H9 (cell line): ENCODE measurements around the gene SLC12A2. TPM values are rescaled to one million over a fixed set of nuclear protein-coding genes. Genes with fewer than 3 reads are reported as not detected.

ENCODE experiments used
- DNase-seq: peaks from one replicate; pipeline ENCODE4 v3.0.0-alpha.2; 2017
- H2AFZ ChIP-seq: one replicate; pipeline ENCODE4 v1.6.1; 2013; ENCODE audit warnings: mild to moderate bottlenecking, low read length, control low read depth, moderate library complexity
- H2AK5ac ChIP-seq: 2 replicates; pipeline ENCODE4 v1.6.1; 2013; ENCODE audit warnings: low read length, control low read depth, mixed read lengths; ENCODE audit not compliant: insufficient read length
- H2BK120ac ChIP-seq: one replicate; pipeline ENCODE4 v1.6.1; 2013; ENCODE audit warnings: low read depth, mild to moderate bottlenecking, low read length, control low read depth, inconsistent platforms; ENCODE audit not compliant: poor library complexity, severe bottlenecking
- H2BK12ac ChIP-seq: 2 replicates; pipeline ENCODE4 v1.6.1; 2013; ENCODE audit warnings: low read length, control low read depth, mixed read lengths, low read depth; ENCODE audit not compliant: insufficient read length
- H2BK15ac ChIP-seq: 2 replicates; pipeline ENCODE4 v1.6.1; 2013; ENCODE audit warnings: low read depth, low read length, control low read depth
- H2BK20ac ChIP-seq: one replicate; pipeline ENCODE4 v1.6.1; 2013; ENCODE audit warnings: low read depth, mild to moderate bottlenecking, low read length, control low read depth, inconsistent platforms; ENCODE audit not compliant: poor library complexity, severe bottlenecking
- H2BK5ac ChIP-seq: 2 replicates; pipeline ENCODE4 v1.6.1; 2013; ENCODE audit warnings: low read length, control low read depth, mixed read lengths; ENCODE audit not compliant: insufficient read length
- H3K14ac ChIP-seq: 2 replicates; pipeline ENCODE4 v1.6.1; 2013; ENCODE audit warnings: low read length, control low read depth; ENCODE audit not compliant: insufficient read depth
- H3K18ac ChIP-seq: 2 replicates; pipeline ENCODE4 v1.6.1; 2013; ENCODE audit warnings: low read depth, mild to moderate bottlenecking, mixed read lengths, low read length, control low read depth; ENCODE audit not compliant: insufficient read length
- H3K23ac ChIP-seq: 2 replicates; pipeline ENCODE4 v1.6.1; 2013; ENCODE audit warnings: low read length, control low read depth, mixed read lengths, low read depth; ENCODE audit not compliant: insufficient read length
- H3K23me2 ChIP-seq: 2 replicates; pipeline ENCODE4 v1.6.1; 2013; ENCODE audit warnings: low read depth, mild to moderate bottlenecking, mixed read lengths, low read length, control low read depth; ENCODE audit not compliant: insufficient read length, poor library complexity, severe bottlenecking
- H3K27ac ChIP-seq: 2 replicates; pipeline ENCODE4 v1.5.1; 2013; ENCODE audit warnings: low read length, control low read depth, mixed read lengths, low read depth; ENCODE audit not compliant: insufficient read length
- H3K27me3 ChIP-seq: 2 replicates; pipeline ENCODE4 v1.6.1; 2013; ENCODE audit warnings: low read length, control low read depth, inconsistent platforms; ENCODE audit not compliant: insufficient read depth
- H3K4ac ChIP-seq: 2 replicates; pipeline ENCODE4 v1.6.1; 2013; ENCODE audit warnings: low read depth, mild to moderate bottlenecking, control low read depth, inconsistent platforms, low read length, moderate library complexity
- H3K4me1 ChIP-seq: 2 replicates; pipeline ENCODE4 v1.6.1; 2013; ENCODE audit warnings: low read length, control low read depth, inconsistent platforms; ENCODE audit not compliant: insufficient read depth
- H3K4me2 ChIP-seq: 2 replicates; pipeline ENCODE4 v1.6.1; 2013; ENCODE audit warnings: low read length, control low read depth, mixed read lengths; ENCODE audit not compliant: insufficient read length, insufficient read depth
- H3K56ac ChIP-seq: 2 replicates; pipeline ENCODE4 v1.6.1; 2013; ENCODE audit warnings: low read depth, mild to moderate bottlenecking, mixed read lengths, low read length, control low read depth; ENCODE audit not compliant: insufficient read length
- H3K79me1 ChIP-seq: 2 replicates; pipeline ENCODE4 v1.6.1; 2013; ENCODE audit warnings: low read depth, mild to moderate bottlenecking, moderate library complexity, low read length, control low read depth, inconsistent platforms; ENCODE audit not compliant: insufficient read depth, poor library complexity, severe bottlenecking
- H3K79me2 ChIP-seq: 2 replicates; pipeline ENCODE4 v1.6.1; 2013; ENCODE audit warnings: low read length, control low read depth, inconsistent platforms; ENCODE audit not compliant: insufficient read depth
- H3K9ac ChIP-seq: 2 replicates; pipeline ENCODE4 v1.6.1; 2013; ENCODE audit warnings: low read length, control low read depth, mixed read lengths; ENCODE audit not compliant: insufficient read length; ENCODE audit errors: extremely low read depth
- H3K9me3 ChIP-seq: one replicate; pipeline ENCODE4 v1.6.1; 2013; ENCODE audit warnings: low read depth, low read length, inconsistent platforms; ENCODE audit not compliant: control insufficient read depth
- H3T11ph ChIP-seq: one replicate; pipeline ENCODE4 v1.6.1; 2013; ENCODE audit warnings: mild to moderate bottlenecking, low read length, control low read depth, inconsistent platforms
- H4K20me1 ChIP-seq: one replicate; pipeline ENCODE4 v1.6.1; 2013; ENCODE audit not compliant: control insufficient read depth, insufficient read length, insufficient read depth
- H4K5ac ChIP-seq: 2 replicates; pipeline ENCODE4 v1.6.1; 2013; ENCODE audit warnings: low read depth, mild to moderate bottlenecking, mixed read lengths, low read length, control low read depth; ENCODE audit not compliant: insufficient read length
- H4K8ac ChIP-seq: replicated peaks from 2 replicates; pipeline ENCODE4 v1.6.1; 2013; ENCODE audit warnings: low read length, control low read depth, mixed read lengths, low read depth; ENCODE audit not compliant: insufficient read length
- H4K91ac ChIP-seq: 2 replicates; pipeline ENCODE4 v1.6.1; 2013; ENCODE audit warnings: low read depth, mild to moderate bottlenecking, moderate library complexity, mixed read lengths, low read length, control low read depth; ENCODE audit not compliant: insufficient read length
- H3K27ac Mint-ChIP-seq, 3 experiments: 2 replicates in 2 of 3; 3 replicates in 1 of 3; pipeline ENCODE4 v1.8.0; 2020 to 2021; ENCODE audit warnings: mixed read lengths in 3 of 3, mild to moderate bottlenecking in 1 of 3, moderate library complexity in 1 of 3
- H3K27me3 Mint-ChIP-seq: 2 replicates; pipeline ENCODE4 v1.8.0; 2021; ENCODE audit warnings: low read depth, mild to moderate bottlenecking, moderate library complexity, mixed read lengths
- H3K36me3 Mint-ChIP-seq, 3 experiments: 2 replicates in 2 of 3; 3 replicates in 1 of 3; pipeline ENCODE4 v1.8.0; 2020 to 2021; ENCODE audit warnings: low read depth in 3 of 3, mixed read lengths in 3 of 3; ENCODE audit not compliant: insufficient read depth in 1 of 3
- H3K4me1 Mint-ChIP-seq, 2 experiments: 2 replicates each; pipeline ENCODE4 v1.8.0; 2020; ENCODE audit warnings: mixed read lengths in 2 of 2
- H3K4me3 Mint-ChIP-seq, 2 experiments: 2 replicates in 1 of 2; 3 replicates in 1 of 2; pipeline ENCODE4 v1.8.0; 2020 to 2021; ENCODE audit warnings: mild to moderate bottlenecking in 2 of 2, mixed read lengths in 2 of 2, moderate library complexity in 1 of 2
- H3K9me3 Mint-ChIP-seq, 2 experiments: 2 replicates in 1 of 2; 3 replicates in 1 of 2; pipeline ENCODE4 v1.8.0; 2020; ENCODE audit warnings: mild to moderate bottlenecking in 2 of 2, mixed read lengths in 2 of 2, moderate library complexity in 1 of 2
- WGBS: extraction: QIAGEN DNeasy Blood & Tissue Kit; methylation state at CpG from one replicate; pipeline ENCODE4 v1.1.7; 2013; ENCODE audit warnings: missing lambda C conversion rate, low lambda C conversion rate, mixed read lengths; ENCODE audit not compliant: insufficient read length; ENCODE audit errors: extremely low coverage; 5-methylcytosine and 5-hydroxymethylcytosine counted together
- total RNA-seq: library from RNA; stranded (reverse); gene quantifications from 2 replicates; pipeline ENCODE4 v1.2.1, GENCODE V29; 2021
- TF ChIP-seq, protein P1 (sequence below): fragments of 200-600 bp; sonication (generic); conservative IDR thresholded peaks from 3 replicates; pipeline ENCODE4 v1.8.0; 2021; ENCODE audit warnings: antibody characterized with exemption, mild to moderate bottlenecking

Gene SLC12A2
- total RNA-seq, 1 experiment from 2014 or later: 17.9 TPM

DNA sequence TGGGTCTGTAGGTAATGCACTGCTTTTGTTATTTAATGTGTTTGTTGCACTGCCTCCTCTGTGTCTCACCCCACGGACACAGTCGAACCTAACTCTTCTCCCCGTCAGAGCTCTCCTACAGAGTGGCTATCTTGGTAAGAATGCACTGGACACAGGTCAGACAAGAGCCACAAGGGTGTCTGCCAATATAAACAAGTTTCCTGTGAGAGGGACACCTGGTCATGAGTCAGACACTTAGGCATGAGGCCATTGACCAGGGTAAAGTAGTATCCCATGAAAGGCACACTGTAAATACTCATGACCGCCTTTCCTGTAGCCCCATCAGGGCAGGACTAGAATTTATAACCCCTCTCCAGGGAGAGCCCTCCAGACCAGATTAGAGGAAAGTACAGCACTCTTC, 115.5 kb downstream of the SLC12A2 start:
- Histone ChIP-seq H3K79me1 (no peaks in the 10 kb centered on the region), H4K5ac (no peak overlapping the region), H3K4me1 (peaks cover 3% of the 10 kb centered on the region; the same call in 1 of the 2 replicates), H3K4me2 (no peak overlapping the region), H3K4ac (no peak overlapping the region), H3K27me3 (no peaks in the 10 kb centered on the region), H4K20me1 (no peaks in the 10 kb centered on the region), H2AK5ac (no peak overlapping the region), H3K79me2 (no peaks in the 10 kb centered on the region), H2AFZ (no peak overlapping the region), H3K56ac (no peak overlapping the region), H3K14ac (no peak overlapping the region; the same call in 1 of the 2 replicates), H3K9me3 (no peaks in the 10 kb centered on the region), H3K9ac (no peak overlapping the region), H2BK5ac (no peak overlapping the region), H3K23me2 (no peaks in the 10 kb centered on the region), H3K23ac (no peak overlapping the region), H4K91ac (no peak overlapping the region), H4K8ac (peak overlapping the region; percentile 84), H2BK15ac (no peak overlapping the region), H3T11ph (no peak overlapping the region), H2BK20ac (no peak overlapping the region), H3K27ac (no peak overlapping the region), H2BK120ac (no peak overlapping the region), H2BK12ac (no peak overlapping the region), H3K18ac (no peak overlapping the region)
- WGBS: no CpG with 5 or more reads among the region's 4 CpGs
- H3K4me1 Mint-ChIP-seq: peaks cover 10 to 11% of the 10 kb centered on the region in 2 experiments
- no peak for DNase-seq
- no peak overlapping the region for H3K4me3 Mint-ChIP-seq
- TF ChIP-seq, protein P1, sequence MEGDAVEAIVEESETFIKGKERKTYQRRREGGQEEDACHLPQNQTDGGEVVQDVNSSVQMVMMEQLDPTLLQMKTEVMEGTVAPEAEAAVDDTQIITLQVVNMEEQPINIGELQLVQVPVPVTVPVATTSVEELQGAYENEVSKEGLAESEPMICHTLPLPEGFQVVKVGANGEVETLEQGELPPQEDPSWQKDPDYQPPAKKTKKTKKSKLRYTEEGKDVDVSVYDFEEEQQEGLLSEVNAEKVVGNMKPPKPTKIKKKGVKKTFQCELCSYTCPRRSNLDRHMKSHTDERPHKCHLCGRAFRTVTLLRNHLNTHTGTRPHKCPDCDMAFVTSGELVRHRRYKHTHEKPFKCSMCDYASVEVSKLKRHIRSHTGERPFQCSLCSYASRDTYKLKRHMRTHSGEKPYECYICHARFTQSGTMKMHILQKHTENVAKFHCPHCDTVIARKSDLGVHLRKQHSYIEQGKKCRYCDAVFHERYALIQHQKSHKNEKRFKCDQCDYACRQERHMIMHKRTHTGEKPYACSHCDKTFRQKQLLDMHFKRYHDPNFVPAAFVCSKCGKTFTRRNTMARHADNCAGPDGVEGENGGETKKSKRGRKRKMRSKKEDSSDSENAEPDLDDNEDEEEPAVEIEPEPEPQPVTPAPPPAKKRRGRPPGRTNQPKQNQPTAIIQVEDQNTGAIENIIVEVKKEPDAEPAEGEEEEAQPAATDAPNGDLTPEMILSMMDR: no peak
- H3K36me3 Mint-ChIP-seq: no peaks in the 10 kb centered on the region
- H3K27me3 Mint-ChIP-seq: peaks cover 19% of the 10 kb centered on the region
- no peaks in the 10 kb centered on the region for H3K9me3 Mint-ChIP-seq
- H3K27ac Mint-ChIP-seq: no peak overlapping the region; a peak in 1 of 7 replicates
